ENCODE data around the gene KLHL25.
A peak's percentile ranks its signal among the peaks of the same experiment; 100 is the strongest.

KLHL25 gene

GRCh38 chr15:85763157-85763556 is 31.6 kb downstream of the KLHL25 start:
- Histone ChIP-seq H3K4me3 (no peak overlapping the region), H3K27ac (peak overlapping the region in 3 of 21 experiments; percentile 10 to 54 (median 12))

- H3K27ac ChIP-seq = no peak overlapping the region
- H3K4me3 ChIP-seq = no peak overlapping the region
Observed at GRCh38 chr15:85762756-85763127, 32.0 kb downstream of the KLHL25 start.

GRCh38 chr15:85762039-85762755 is 32.5 kb downstream of the KLHL25 start:
- Histone ChIP-seq H3K4me3 (no peak overlapping the region), H3K27ac (no peak overlapping the region)

GRCh38 chr15:85761635-85762034 is 33.1 kb downstream of the KLHL25 start:
- Histone ChIP-seq H3K27ac (no peak overlapping the region), H3K4me3 (no peak overlapping the region)

GRCh38 chr15:85760531-85761371 is 34.0 kb downstream of the KLHL25 start:
- Histone ChIP-seq H3K4me3 (no peak overlapping the region), H3K27ac (no peak overlapping the region)

GRCh38 chr15:85760049-85760448 is 34.7 kb downstream of the KLHL25 start:
- H3K4me3 ChIP-seq = no peak overlapping the region

GRCh38 chr15:85759376-85759775 is 35.3 kb downstream of the KLHL25 start:
- Histone ChIP-seq H3K4me3 (no peak overlapping the region), H3K27ac (no peak overlapping the region)

More at GRCh38 chr15:85760049-85760448, 34.7 kb downstream of the KLHL25 start:
- H3K27ac ChIP-seq = no peak overlapping the region

GRCh38 chr15:85758655-85758978 is 36.1 kb downstream of the KLHL25 start:
- H3K27ac ChIP-seq = no peak overlapping the region
- H3K4me3 ChIP-seq = no peak overlapping the region

- Histone ChIP-seq H3K27ac (no peak overlapping the region), H3K4me3 (no peak overlapping the region)
Observed at GRCh38 chr15:85757939-85758654, 36.6 kb downstream of the KLHL25 start.

GRCh38 chr15:85757073-85757938 is 37.4 kb downstream of the KLHL25 start:
- Histone ChIP-seq H3K4me3 (no peak overlapping the region), H3K27ac (no peak overlapping the region)

GRCh38 chr15:85756411-85757072 is 38.2 kb downstream of the KLHL25 start:
- no peak overlapping the region for H3K4me3 ChIP-seq
- H3K27ac ChIP-seq = no peak overlapping the region

- Histone ChIP-seq H3K4me3 (no peak overlapping the region), H3K27ac (no peak overlapping the region)
Observed at GRCh38 chr15:85755942-85756341, 38.8 kb downstream of the KLHL25 start.

- H3K27ac ChIP-seq = no peak overlapping the region
- H3K4me3 ChIP-seq = no peak overlapping the region
Observed at GRCh38 chr15:85755471-85755870, 39.3 kb downstream of the KLHL25 start.

GRCh38 chr15:85754989-85755388 is 39.7 kb downstream of the KLHL25 start:
- H3K27ac ChIP-seq = no peak overlapping the region
- H3K4me3 ChIP-seq = no peak overlapping the region

- Histone ChIP-seq H3K27ac (peak overlapping the region in 1 of 21 experiments; percentile 6), H3K4me3 (no peak overlapping the region)
Observed at GRCh38 chr15:85753791-85754452, 40.8 kb downstream of the KLHL25 start.

- H3K27ac ChIP-seq = peak overlapping the region in 1 of 21 experiments; percentile 6
- H3K4me3 ChIP-seq = no peak overlapping the region
Observed at GRCh38 chr15:85753261-85753660, 41.5 kb downstream of the KLHL25 start.

GRCh38 chr15:85752491-85752961 is 42.2 kb downstream of the KLHL25 start:
- H3K4me3 ChIP-seq = no peak overlapping the region
- peak overlapping the region in 2 of 21 experiments; percentile 20 to 28 for H3K27ac ChIP-seq

GRCh38 chr15:85752124-85752475 is 42.6 kb downstream of the KLHL25 start:
- no peak overlapping the region for H3K4me3 ChIP-seq
- peak overlapping the region in 7 of 21 experiments; percentile 38 to 74 (median 64) for H3K27ac ChIP-seq
